GM19463 (cell line): ENCODE results near the gene NUDT1.

Experiments used
- ATAC-seq: cut with Tn5 transposase; IDR thresholded peaks from one replicate; pipeline ENCODE4 v1.9.1; 2021; ENCODE audit warnings: mild to moderate bottlenecking, moderate library complexity; ENCODE audit not compliant: unreplicated experiment

The NUDT1 gene

GRCh38 chr7:2295936-2296620, 54.1 kb downstream of the NUDT1 start:
- ATAC-seq, result no peak

GRCh38 chr7:2296832-2297231, 54.8 kb downstream of the NUDT1 start:
- ATAC-seq, result no peak

GRCh38 chr7:2299131-2299829, 57.3 kb downstream of the NUDT1 start:
- peak; percentile 66 for ATAC-seq

- no peak for ATAC-seq
These were observed 58.0 kb downstream of the NUDT1 start for GRCh38 chr7:2299870-2300512.
